Muscle layer of duodenum (tissue), 2 donors: Measurements from ENCODE around the gene MRPL36.

Source experiments
- H3K27ac ChIP-seq: one replicate; pipeline ENCODE4 v1.7.0; 2013; ENCODE audit warnings: mild to moderate bottlenecking, low read length
- H3K27me3 ChIP-seq: one replicate; pipeline ENCODE4 v1.7.0; 2013; ENCODE audit warnings: low read depth, mild to moderate bottlenecking, control low read depth, low read length
- H3K36me3 ChIP-seq, 2 donors: one replicate each; pipeline ENCODE4 v1.7.0; 2013; ENCODE audit warnings: low read length in 2 of 2, control low read depth in 1 of 2, mild to moderate bottlenecking in 1 of 2; ENCODE audit not compliant: insufficient read depth in 2 of 2, control insufficient read depth in 1 of 2
- H3K4me1 ChIP-seq, 2 donors: one replicate each; pipeline ENCODE4 v1.7.0; 2013; ENCODE audit warnings: low read length in 2 of 2, mild to moderate bottlenecking in 2 of 2, control low read depth in 1 of 2, moderate library complexity in 1 of 2; ENCODE audit not compliant: insufficient read depth in 2 of 2, control insufficient read depth in 1 of 2
- H3K4me3 ChIP-seq, 2 donors: one replicate each; pipeline ENCODE4 v1.7.0; 2013; ENCODE audit warnings: low read length in 2 of 2, low read depth in 1 of 2, mild to moderate bottlenecking in 1 of 2
- H3K9me3 ChIP-seq, 2 donors: one replicate each; pipeline ENCODE4 v1.7.0; 2013; ENCODE audit warnings: low read length in 2 of 2, control low read depth in 1 of 2, mild to moderate bottlenecking in 1 of 2; ENCODE audit not compliant: control insufficient read depth in 1 of 2
- donor health status: healthy.

Gene MRPL36

DNA sequence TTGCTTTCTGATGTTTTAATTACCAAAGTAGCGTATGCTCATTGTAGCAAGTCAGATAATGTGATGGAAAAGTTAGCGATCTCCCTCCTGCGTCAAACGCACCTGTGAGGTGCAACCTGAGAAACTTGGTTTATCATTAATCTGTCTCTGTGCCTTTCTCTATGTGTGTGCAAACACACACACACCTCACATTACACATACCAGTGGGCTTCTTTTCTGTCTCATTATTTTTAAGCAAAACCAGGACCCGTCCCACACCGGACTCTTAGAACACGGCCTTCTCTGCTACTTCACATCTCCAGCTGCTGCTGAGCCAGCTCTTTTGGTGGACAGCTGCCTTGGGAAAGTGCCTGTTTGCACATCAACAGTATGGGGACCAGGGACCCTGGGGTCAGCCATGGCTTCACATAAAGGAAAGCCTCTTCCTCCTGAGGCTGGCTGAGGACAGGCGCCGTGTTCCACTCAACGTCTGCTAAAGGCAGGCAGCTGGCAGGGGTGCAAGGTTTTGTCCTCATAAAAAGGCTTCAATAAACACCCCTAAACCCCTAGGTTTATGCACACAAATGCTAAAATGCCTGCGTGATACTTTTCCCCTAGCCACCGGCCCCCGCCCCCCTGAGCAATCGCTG, 44.2 kb downstream of the MRPL36 start:
- Histone ChIP-seq H3K4me3 (no peak overlapping the region), H3K9me3 (no peaks in the 10 kb centered on the region), H3K27ac (no peak overlapping the region), H3K36me3 (no peaks in the 10 kb centered on the region), H3K4me1 (no peaks in the 10 kb centered on the region), H3K27me3 (no peaks in the 10 kb centered on the region)

DNA sequence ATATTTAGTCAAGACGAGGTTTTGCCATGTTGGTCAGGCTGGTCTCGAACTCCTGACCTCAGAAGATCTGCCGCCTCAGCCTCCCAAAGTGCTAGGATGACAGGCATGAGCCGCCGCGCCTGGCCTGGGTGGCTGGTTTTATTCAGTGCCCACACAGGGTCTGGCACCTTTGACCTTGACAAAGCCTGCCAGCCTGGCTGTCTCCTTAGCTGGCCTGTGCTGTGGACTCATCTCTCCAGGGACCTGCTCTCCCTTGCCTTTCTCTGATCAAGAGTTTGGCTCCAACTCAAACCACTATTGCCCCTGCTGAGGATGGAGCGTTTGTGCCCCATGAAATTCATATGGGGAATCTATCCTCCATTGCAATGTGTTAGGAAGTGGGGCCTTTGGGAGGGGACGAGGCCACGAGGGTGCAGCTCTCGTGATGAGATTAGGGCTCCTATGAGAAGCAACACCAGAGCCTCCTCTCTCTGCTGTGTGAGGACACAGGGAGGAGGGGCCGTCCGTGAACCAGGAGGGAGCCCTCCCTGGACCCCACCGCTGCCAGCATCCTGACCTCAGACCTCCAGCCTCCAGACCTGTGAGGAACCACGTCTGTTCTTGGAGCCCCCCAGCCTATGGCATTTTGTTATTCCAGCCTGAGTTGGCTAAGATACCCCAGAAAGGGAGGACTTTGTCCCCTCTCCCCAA, 45.0 kb downstream of the MRPL36 start:
- H3K4me1 ChIP-seq, result no peaks in the 10 kb centered on the region
- H3K27ac ChIP-seq, result no peak overlapping the region
- no peaks in the 10 kb centered on the region for H3K27me3 ChIP-seq
- no peak overlapping the region for H3K4me3 ChIP-seq
- no peaks in the 10 kb centered on the region for H3K36me3 ChIP-seq
- no peaks in the 10 kb centered on the region for H3K9me3 ChIP-seq

DNA sequence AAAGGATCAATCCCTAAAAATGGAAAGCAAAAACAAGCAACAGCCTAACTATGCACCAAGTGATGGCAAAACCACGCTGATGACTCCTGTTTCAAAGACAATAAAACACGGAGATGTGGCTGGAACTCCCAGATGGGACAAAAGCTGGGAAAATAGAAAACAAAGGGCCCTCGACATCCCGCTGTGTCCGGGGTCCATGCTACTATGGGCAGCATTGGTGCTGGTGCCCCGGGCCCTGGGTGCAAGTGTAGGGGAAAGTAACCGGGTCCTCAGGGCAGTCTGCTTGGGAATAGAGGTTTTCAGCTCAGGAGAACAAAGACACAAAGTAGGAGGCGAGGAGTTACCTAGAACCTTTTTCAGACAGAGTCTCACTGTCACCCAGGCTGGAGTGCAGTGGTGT, 46.1 kb downstream of the MRPL36 start:
- Histone ChIP-seq H3K36me3 (no peaks in the 10 kb centered on the region), H3K9me3 (no peaks in the 10 kb centered on the region), H3K27ac (no peak overlapping the region), H3K4me1 (no peaks in the 10 kb centered on the region), H3K27me3 (no peaks in the 10 kb centered on the region), H3K4me3 (no peak overlapping the region)

DNA sequence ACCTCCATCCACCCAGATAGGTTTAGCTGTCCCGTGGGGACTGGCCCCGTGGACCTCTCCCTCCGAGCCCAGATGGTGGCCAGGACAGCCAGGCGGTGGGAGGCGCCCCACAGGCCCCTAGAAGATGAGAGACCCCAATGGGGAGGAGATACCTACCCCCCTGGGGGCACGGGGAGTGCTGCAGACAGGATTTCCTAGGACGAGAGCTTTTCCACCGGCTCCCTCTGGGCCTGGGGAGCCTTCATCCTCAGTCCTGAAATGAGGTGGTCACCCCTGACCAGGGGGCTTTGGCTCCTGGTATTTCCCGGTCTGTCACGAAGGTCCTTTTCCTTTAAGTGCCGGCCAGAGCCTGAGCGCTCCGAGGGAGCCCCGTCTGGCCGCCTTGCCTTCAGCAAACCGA, 46.8 kb downstream of the MRPL36 start:
- no peaks in the 10 kb centered on the region for H3K36me3 ChIP-seq
- no peaks in the 10 kb centered on the region for H3K9me3 ChIP-seq
- no peak overlapping the region for H3K4me3 ChIP-seq
- H3K27me3 ChIP-seq, result no peaks in the 10 kb centered on the region
- no peak overlapping the region for H3K27ac ChIP-seq
- H3K4me1 ChIP-seq, result no peaks in the 10 kb centered on the region

DNA sequence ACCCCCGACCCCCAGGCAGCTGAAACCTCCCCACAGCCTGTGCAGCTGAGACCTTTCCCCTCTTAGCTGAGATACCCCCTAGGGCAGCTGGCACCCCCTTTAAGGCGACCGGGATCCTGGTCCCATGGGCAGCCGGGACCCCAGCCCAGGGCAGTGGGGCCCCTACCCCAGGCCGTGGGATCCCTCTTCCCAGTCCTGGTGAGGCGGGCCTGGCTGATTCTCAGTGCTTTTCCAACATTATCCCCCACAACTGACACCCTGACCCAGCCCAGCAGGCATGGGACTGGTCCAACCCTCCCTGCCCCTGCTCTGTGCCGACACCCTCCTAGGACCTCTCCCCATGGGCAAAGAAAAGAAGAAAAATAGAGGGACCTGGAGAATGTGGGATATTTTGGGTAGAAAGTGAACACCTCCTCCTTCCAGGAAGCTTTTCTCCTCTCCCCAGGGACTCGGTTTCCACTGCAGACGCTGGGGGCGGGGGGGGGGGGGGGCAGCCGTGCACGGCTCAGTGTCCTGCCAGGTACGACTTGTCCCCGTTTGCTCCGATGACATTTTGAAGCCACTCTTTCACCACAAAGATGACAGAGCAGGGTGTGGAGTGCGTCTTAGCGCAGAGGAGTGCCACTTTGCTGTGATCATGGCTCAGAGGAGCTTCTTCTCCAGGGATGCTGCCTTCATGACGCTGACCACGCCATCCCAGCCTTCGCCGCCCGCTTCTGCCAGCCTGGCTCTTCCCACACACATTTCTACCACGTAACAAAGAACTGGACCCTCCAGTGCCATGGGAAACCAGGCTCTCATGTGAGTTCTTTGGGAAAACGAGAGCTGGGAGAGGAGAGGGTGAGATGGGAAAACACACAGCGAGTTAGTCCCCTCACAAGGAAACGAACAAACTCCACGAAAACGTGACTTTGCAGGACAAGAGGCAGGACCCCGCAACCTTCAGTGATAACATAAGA, 47.5 kb downstream of the MRPL36 start:
- Histone ChIP-seq H3K4me3 (no peak overlapping the region), H3K27me3 (no peaks in the 10 kb centered on the region), H3K36me3 (no peaks in the 10 kb centered on the region), H3K9me3 (no peaks in the 10 kb centered on the region), H3K27ac (no peak overlapping the region), H3K4me1 (no peaks in the 10 kb centered on the region)

DNA sequence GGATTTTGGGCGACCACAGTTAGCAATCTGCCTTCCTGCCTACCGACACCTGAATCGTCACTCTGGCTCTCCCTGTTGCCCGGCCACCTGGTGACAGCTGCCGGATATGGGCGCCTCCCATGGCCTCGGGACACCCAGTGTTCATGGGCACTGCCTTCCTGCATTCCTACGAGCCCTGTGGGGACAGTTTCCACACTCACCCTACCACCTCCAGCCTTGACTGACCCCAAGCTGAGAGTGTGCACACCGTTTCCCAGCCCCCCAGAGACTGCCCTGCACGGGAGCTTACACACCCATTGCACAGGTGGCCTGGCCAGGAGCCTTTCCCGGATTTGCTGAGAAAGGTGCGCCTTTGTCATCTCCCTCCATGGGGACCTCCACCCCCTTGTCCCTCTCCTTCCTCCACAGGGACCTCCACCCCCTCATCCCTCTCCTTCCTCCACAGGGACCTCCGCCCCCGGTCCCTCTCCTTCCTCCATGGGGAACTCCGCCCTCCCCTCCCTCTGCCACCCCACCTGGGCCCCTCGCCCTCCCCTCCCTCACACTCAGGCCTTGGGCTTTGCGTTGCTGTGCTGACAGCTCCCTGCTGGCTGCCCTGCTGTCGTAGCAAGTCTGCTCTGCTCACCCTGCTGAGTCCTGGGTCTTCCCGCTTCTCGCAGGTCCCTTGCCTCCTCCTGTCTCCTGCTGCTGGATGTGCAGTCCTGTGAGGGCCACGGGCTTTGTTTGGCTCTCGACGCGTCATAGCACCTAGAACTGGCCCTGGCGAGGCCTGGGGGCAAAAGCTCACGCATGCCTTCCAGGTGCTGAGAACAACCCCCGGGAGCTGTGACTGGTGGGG, 48.4 kb downstream of the MRPL36 start:
- H3K4me1 ChIP-seq, result no peaks in the 10 kb centered on the region
- H3K27ac ChIP-seq, result no peak overlapping the region
- no peak overlapping the region for H3K4me3 ChIP-seq
- H3K36me3 ChIP-seq, result no peaks in the 10 kb centered on the region
- H3K27me3 ChIP-seq, result no peaks in the 10 kb centered on the region
- H3K9me3 ChIP-seq, result no peaks in the 10 kb centered on the region

DNA sequence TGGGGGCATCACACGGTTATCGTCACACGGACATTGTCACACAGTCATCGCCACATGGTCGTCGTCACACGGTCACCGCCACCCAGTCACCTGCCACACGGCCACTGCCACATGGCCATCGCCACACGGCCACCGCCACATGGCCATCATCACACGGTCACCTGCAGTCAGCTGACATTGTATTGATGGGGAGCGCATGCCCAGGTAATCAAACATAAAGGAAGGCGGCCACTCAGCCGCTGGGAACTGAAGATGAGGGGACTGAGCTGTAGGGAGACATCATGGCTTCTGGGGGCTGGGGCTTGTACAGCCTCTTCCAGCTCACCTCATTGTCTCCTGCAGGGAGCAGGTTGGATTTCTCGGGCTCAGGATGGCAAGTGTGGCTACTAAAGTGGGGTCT, 49.2 kb downstream of the MRPL36 start:
- H3K27ac ChIP-seq, result no peak overlapping the region
- H3K36me3 ChIP-seq, result no peaks in the 10 kb centered on the region
- H3K4me1 ChIP-seq, result no peaks in the 10 kb centered on the region
- no peak overlapping the region for H3K4me3 ChIP-seq
- H3K27me3 ChIP-seq, result no peaks in the 10 kb centered on the region
- no peaks in the 10 kb centered on the region for H3K9me3 ChIP-seq

DNA sequence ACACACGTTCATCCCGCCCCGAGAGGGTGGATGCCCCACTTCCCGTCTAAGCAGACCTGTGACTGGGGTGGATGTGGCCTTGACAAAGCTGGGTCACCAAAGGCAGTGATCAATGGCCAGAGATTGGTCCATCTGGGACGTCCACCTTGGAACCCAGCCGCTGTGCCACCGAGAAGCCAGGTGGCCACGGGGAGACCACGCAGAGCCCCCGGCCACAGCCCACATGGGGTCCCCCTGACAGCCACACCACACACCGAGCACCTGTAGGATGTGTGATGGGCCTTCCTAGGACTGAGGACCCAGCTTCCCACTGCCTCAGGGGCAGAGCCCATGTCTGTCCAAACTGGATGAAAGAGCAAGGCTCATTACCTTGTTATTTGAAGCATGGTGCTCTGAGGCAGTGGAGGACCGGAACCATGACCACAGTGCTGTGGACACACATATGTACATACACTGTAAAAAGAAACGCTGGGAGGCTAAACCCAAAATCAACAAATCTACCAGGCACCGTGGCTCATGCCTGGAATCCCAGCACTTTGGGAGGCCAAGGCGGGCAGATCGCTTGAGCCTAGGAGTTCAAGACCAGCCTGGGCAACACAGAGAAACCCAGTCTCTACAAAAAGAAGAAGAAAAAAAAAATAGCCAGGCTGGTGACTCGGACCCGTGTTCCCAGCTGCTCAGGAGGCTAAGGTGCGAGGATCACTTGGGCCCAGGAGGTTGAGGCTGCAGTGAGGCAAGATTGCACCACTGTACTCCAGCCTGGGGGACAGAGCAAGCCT, 50.1 kb downstream of the MRPL36 start:
- H3K36me3 ChIP-seq, result no peaks in the 10 kb centered on the region
- H3K4me1 ChIP-seq, result no peaks in the 10 kb centered on the region
- H3K9me3 ChIP-seq, result no peaks in the 10 kb centered on the region
- no peak overlapping the region for H3K4me3 ChIP-seq
- no peak overlapping the region for H3K27ac ChIP-seq
- no peaks in the 10 kb centered on the region for H3K27me3 ChIP-seq

DNA sequence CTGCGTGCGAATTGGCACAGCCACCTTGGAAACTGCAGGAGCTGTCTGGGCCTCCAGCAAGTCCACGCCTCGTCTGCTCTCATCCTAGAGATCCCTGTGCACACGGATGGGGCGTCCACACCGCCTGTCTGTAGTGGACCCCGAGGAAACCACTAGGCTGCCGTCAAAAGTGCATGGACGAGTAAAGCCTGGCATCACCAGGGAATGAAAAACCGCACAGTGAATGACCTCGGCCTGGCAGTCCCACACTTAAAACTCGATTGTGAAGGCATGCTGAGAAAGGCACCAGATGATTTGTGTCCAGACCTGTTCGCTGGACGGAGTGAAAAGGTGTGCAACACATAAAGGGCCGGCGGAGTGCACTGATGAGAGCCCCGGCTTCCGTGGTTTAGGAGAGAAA, 50.8 kb downstream of the MRPL36 start:
- no peaks in the 10 kb centered on the region for H3K9me3 ChIP-seq
- no peaks in the 10 kb centered on the region for H3K27me3 ChIP-seq
- H3K4me3 ChIP-seq, result no peak overlapping the region
- H3K27ac ChIP-seq, result no peak overlapping the region
- H3K36me3 ChIP-seq, result no peaks in the 10 kb centered on the region
- no peaks in the 10 kb centered on the region for H3K4me1 ChIP-seq
